DOHH2 (cell line): Measurements from ENCODE around the gene ZNF787.
"Not testable (repeated sequence)": the region's sequence is repeated elsewhere in the genome, so short reads cannot be mapped to it uniquely, and the experiment has no call there.

Source experiments
- H3F3A ChIP-seq: fragments of 200-600 bp; sonication (generic), shearing (Covaris generic); 2 replicates; pipeline ENCODE4 v1.6.0; 2016; ENCODE audit warnings: antibody characterized with exemption, mild to moderate bottlenecking; ENCODE audit not compliant: control insufficient read depth, insufficient read depth
- H3K27ac ChIP-seq: fragments of 200-600 bp; sonication (generic); 2 replicates; pipeline ENCODE4 v1.5.1; 2014; ENCODE audit warnings: low read depth, mild to moderate bottlenecking, low read length, moderate library complexity
- H3K27me3 ChIP-seq: fragments of 200-600 bp; sonication (generic); 2 replicates; pipeline ENCODE4 v1.6.1; 2014; ENCODE audit warnings: mild to moderate bottlenecking, low read length, mixed read lengths; ENCODE audit not compliant: control insufficient read depth
- H3K36me3 ChIP-seq: fragments of 200-600 bp; sonication (generic); 2 replicates; pipeline ENCODE4 v1.6.1; 2014; ENCODE audit warnings: mild to moderate bottlenecking, low read length, moderate library complexity, mixed read lengths; ENCODE audit not compliant: control insufficient read depth
- H3K4me1 ChIP-seq: fragments of 200-600 bp; sonication (generic); 2 replicates; pipeline ENCODE4 v1.6.1; 2014; ENCODE audit warnings: mild to moderate bottlenecking, low read length, mixed read lengths; ENCODE audit not compliant: control insufficient read depth
- H3K4me2 ChIP-seq: fragments of 200-600 bp; sonication (generic); 2 replicates; pipeline ENCODE4 v1.6.0; 2014; ENCODE audit warnings: mild to moderate bottlenecking, low read length, moderate library complexity
- H3K4me3 ChIP-seq: fragments of 200-600 bp; sonication (generic); 2 replicates; pipeline ENCODE4 v1.5.1; 2014; ENCODE audit warnings: mild to moderate bottlenecking, low read length, mixed read lengths
- H3K79me2 ChIP-seq: fragments of 200-600 bp; sonication (generic); 2 replicates; pipeline ENCODE4 v1.6.1; 2014; ENCODE audit warnings: mild to moderate bottlenecking, low read length, mixed read lengths; ENCODE audit not compliant: control insufficient read depth
- H3K9me2 ChIP-seq: fragments of 200-600 bp; sonication (generic); replicated peaks from 2 replicates; pipeline ENCODE4 v1.6.1; 2014; ENCODE audit warnings: mild to moderate bottlenecking, low read length, mixed read lengths; ENCODE audit not compliant: control insufficient read depth
- H3K9me3 ChIP-seq: fragments of 200-600 bp; sonication (generic); 2 replicates; pipeline ENCODE4 v1.6.1; 2014; ENCODE audit warnings: antibody characterized with exemption, low read length, mixed read lengths; ENCODE audit not compliant: control insufficient read depth, insufficient read depth
- H4K20me1 ChIP-seq: fragments of 200-600 bp; sonication (generic); 2 replicates; pipeline ENCODE4 v1.6.0; 2014; ENCODE audit warnings: low read depth, mild to moderate bottlenecking, antibody characterized with exemption, low read length, moderate library complexity; ENCODE audit not compliant: control insufficient read depth, insufficient read depth
- EZH2phosphoT487 ChIP-seq: fragments of 200-600 bp; sonication (generic); IDR thresholded peaks from 2 replicates; pipeline ENCODE4 v1.6.1; 2017; ENCODE audit warnings: borderline replicate concordance, mild to moderate bottlenecking, antibody characterized with exemption, low read length, moderate library complexity, mixed read lengths
- TF ChIP-seq, protein P1 (sequence below): fragments of 200-600 bp; sonication (generic); IDR thresholded peaks from one replicate; pipeline ENCODE4 v1.5.1; 2014; ENCODE audit warnings: antibody characterized with exemption, mild to moderate bottlenecking, low read depth, low read length; ENCODE audit not compliant: poor library complexity, severe bottlenecking

The ZNF787 gene

DNA sequence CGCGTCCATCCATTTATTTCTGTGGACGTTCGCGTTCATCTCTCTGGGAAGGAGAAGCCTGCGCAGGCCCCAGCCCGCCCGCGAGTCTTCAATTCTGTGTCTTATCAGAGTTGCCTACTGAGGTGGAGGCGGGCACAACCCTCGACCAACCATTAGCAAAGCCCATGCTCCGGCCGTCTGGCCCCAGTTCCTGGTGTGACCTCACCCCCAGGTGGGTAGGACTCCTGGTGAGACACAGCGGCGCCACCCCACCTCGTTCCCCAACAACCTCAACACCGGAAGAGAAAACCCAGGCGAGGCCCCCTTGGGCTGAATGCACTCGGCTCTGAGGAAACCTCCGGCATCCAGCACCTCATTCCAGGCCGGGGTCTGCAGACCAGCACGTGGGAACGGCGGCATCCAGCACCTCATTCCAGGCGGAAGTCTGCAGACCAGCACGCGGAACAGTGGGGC, 14.7 kb downstream of the ZNF787 start:
- Histone ChIP-seq H3K36me3 (peaks cover 11% of the 10 kb centered on the region), H3K27me3 (no peaks in the 10 kb centered on the region), H3K9me3 (no peaks in the 10 kb centered on the region), H3F3A (no peaks in the 10 kb centered on the region), H3K9me2 (no peaks in the 10 kb centered on the region), H3K27ac (no peak overlapping the region), H3K79me2 (peaks cover 94% of the 10 kb centered on the region), H3K4me1 (peaks cover 37% of the 10 kb centered on the region), H3K4me3 (no peak overlapping the region), H4K20me1 (peaks cover 13% of the 10 kb centered on the region; the same call in 1 of the 2 replicates), H3K4me2 (no peak overlapping the region)
- TF ChIP-seq, protein P1, sequence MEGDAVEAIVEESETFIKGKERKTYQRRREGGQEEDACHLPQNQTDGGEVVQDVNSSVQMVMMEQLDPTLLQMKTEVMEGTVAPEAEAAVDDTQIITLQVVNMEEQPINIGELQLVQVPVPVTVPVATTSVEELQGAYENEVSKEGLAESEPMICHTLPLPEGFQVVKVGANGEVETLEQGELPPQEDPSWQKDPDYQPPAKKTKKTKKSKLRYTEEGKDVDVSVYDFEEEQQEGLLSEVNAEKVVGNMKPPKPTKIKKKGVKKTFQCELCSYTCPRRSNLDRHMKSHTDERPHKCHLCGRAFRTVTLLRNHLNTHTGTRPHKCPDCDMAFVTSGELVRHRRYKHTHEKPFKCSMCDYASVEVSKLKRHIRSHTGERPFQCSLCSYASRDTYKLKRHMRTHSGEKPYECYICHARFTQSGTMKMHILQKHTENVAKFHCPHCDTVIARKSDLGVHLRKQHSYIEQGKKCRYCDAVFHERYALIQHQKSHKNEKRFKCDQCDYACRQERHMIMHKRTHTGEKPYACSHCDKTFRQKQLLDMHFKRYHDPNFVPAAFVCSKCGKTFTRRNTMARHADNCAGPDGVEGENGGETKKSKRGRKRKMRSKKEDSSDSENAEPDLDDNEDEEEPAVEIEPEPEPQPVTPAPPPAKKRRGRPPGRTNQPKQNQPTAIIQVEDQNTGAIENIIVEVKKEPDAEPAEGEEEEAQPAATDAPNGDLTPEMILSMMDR: no peak
- no peak for TF ChIP-seq EZH2phosphoT487

DNA sequence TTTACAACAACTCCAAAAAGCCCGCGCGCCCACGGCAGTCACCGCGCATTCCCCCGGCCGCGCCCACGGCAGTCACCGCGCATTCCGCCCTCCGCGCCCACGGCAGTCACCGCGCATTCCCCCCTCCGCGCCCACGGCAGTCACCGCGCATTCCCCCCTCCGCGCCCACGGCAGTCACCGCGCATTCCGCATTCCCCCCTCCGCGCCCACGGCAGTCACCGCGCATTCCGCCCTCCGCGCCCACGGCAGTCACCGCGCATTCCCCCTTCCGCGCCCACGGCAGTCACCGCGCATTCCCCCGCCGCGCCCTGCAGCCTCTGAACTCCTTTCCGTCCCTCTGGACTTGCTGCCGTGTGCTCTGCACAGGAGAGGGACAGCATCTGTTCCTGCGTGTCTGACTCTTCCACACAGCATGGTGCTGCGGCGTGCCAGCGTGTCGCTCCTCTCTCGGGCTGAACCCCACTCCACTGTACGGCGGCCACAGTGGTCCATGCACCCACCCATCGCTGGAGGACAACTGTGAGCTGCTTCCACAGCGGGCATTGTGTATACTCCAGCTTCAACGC, 15.2 kb downstream of the ZNF787 start:
- H3K4me3 ChIP-seq, H3K27me3 ChIP-seq, H3K9me2 ChIP-seq, H3K27ac ChIP-seq, H4K20me1 ChIP-seq, H3K9me3 ChIP-seq, H3F3A ChIP-seq: not testable (repeated sequence)
- H3K36me3 ChIP-seq: peaks cover 16% of the 10 kb centered on the region
- H3K79me2 ChIP-seq: peaks cover 90% of the 10 kb centered on the region
- H3K4me2 ChIP-seq: peak overlapping the region; percentile 35; the same call in 1 of the 2 replicates
- H3K4me1 ChIP-seq: peaks cover 32% of the 10 kb centered on the region

DNA sequence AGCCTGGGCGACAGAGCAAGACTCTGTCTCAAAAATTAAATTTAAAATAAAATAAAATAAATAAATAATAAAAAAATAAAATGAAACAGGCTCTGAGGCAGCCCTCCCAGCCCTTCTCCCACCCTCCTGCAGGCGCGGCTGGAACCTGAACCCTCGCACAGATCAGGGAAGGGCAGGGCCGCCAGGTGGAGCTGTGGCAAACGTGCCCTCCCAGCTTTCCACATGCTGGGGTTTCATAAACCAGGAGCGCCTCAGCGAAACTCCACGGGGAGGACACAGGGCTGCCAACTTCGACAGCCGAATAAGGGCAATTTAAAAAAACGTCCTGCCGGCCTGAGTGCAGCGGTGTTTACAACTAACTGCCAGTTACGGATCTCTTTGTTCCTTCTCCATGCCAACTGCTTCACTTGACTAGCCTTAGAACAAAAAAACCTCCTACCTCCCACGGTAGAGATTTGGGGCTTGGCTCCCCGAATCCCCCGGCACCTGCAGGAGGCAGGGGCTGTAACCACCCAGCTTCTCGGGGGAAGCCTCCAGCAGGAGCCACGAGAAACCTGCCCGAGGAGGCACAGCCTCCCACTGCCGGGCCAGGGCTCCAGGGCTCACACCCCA, 15.9 kb downstream of the ZNF787 start:
- Histone ChIP-seq H3K9me2 (no peaks in the 10 kb centered on the region), H3K79me2 (peaks cover 87% of the 10 kb centered on the region), H3K4me2 (peak overlapping the region; percentile 35), H3K9me3 (no peaks in the 10 kb centered on the region), H3K4me1 (peaks cover 24% of the 10 kb centered on the region), H3K27me3 (no peaks in the 10 kb centered on the region), H3K27ac (peak overlapping the region; percentile 18; the same call in 1 of the 2 replicates), H4K20me1 (peaks cover 7% of the 10 kb centered on the region; the same call in 1 of the 2 replicates), H3K4me3 (no peak overlapping the region), H3F3A (no peaks in the 10 kb centered on the region), H3K36me3 (peaks cover 14% of the 10 kb centered on the region)
- TF ChIP-seq, protein P1: peak; percentile 63
- TF ChIP-seq EZH2phosphoT487: no peak

DNA sequence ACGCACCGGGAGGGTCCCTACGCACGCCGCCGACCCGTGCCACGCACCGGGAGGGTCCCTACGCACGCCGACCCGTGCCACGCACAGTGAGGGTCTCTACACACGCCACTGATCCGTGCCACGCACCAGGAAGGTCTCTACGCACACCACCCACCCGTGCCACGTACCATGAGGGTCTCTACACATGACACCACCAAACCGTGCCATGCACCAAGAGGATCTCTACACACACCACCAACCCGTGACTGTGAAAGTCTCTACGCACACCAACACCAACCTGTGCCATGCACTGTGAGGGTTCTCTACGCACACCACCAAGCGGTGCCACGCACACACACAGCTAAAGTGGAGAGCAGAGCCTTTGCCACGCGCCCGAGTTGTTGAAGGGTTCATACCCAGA, 16.7 kb downstream of the ZNF787 start:
- H3K27me3 ChIP-seq: no peaks in the 10 kb centered on the region
- no peaks in the 10 kb centered on the region for H3K9me3 ChIP-seq
- peaks cover 81% of the 10 kb centered on the region for H3K79me2 ChIP-seq
- H3K36me3 ChIP-seq: peaks cover 14% of the 10 kb centered on the region
- no peaks in the 10 kb centered on the region for H3K9me2 ChIP-seq
- no peak overlapping the region for H3K4me3 ChIP-seq
- H3K27ac ChIP-seq: no peak overlapping the region
- no peak overlapping the region for H3K4me2 ChIP-seq
- no peaks in the 10 kb centered on the region for H3F3A ChIP-seq
- H4K20me1 ChIP-seq: peaks cover 7% of the 10 kb centered on the region; the same call in 1 of the 2 replicates
- TF ChIP-seq, protein P1: no peak
- TF ChIP-seq EZH2phosphoT487: no peak
- peaks cover 17% of the 10 kb centered on the region for H3K4me1 ChIP-seq
